ENCODE results near the gene MRPS6. TPM values are rescaled to one million over a fixed set of nuclear protein-coding genes. Genes with fewer than 3 reads are reported as not detected.
A peak's percentile ranks its signal among the peaks of the same experiment; 100 is the strongest.

MRPS6 gene
- total and polyA plus RNA-seq, 2 donors from 2014 or later: 52.3 to 270 TPM

DNA sequence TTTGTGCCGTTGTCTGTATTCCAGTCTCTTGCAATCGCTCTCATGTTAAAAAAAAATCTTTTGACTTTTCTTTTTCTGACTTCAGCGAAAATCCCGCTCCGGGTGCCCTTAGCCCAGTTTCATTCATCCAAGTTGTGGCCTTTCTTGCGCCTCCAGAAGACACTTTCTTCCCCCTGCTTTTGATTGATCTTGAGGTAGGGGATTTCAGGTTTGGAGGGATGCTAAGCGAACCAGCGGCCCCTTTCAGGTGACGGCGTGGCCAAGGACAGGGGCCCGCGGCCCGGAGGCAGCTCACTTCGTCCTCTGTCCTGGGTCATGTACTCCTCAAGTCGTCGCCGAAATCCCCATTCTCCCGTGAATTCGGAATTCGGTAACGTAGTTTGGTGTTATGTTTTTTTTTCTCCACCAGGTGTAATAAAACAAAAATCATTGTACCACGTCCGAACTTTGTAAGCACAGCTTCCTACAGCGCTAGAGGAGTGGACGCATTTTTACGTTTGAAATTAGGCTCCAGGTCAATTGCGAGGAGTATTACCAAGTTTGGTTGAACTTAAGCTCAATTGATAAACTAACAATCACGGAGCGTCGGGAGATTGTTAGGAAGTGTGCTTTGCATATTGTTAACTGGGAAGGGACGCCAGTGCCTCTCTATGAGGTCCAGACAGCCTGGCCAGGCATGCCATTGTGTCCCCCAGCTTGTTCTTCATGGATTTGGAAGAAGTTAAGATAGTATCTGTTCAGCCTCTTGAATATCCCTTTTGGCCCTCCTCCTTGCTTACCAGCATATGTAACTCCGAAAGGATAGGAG lies 1.1 kb downstream of the MRPS6 start:
- FAIRE-seq: no peak
- intact Hi-C loops (cut with DNase I): no loop called here
- H3K9ac ChIP-seq (ENCODE audit: low read length in 3 of 3): peak overlapping the region; percentile 71 to 97 (median 92)
- DNase-seq: peak in 4 of 5 donors; percentile 29 to 61 (median 53)
- peaks cover 0 to 24% (median 14%) of the 10 kb centered on the region in 3 donors for H3K4me1 ChIP-seq (ENCODE audit: control insufficient read depth in 2 of 3, insufficient read depth in 2 of 3, low read depth in 1 of 3, low read length in 3 of 3)
- H3K27me3 ChIP-seq (ENCODE audit: control insufficient read depth, insufficient read depth, low read length): no peaks in the 10 kb centered on the region
- H3K9me3 ChIP-seq (ENCODE audit: control insufficient read depth in 2 of 3, insufficient read depth in 1 of 3, low read length in 3 of 3): no peaks in the 10 kb centered on the region
- peaks cover 0 to 9% (median 0%) of the 10 kb centered on the region in 3 donors for H3K36me3 ChIP-seq (ENCODE audit: control insufficient read depth in 2 of 3, insufficient read depth in 3 of 3, low read length in 3 of 3)
- H3K4me3 ChIP-seq (ENCODE audit: low read length in 3 of 3): peak overlapping the region; percentile 78 to 81 (median 78)
- H3K27ac ChIP-seq (ENCODE audit: low read depth in 2 of 2, low read length in 2 of 2): peak overlapping the region; percentile 83 to 87
- TF ChIP-seq, protein P1, sequence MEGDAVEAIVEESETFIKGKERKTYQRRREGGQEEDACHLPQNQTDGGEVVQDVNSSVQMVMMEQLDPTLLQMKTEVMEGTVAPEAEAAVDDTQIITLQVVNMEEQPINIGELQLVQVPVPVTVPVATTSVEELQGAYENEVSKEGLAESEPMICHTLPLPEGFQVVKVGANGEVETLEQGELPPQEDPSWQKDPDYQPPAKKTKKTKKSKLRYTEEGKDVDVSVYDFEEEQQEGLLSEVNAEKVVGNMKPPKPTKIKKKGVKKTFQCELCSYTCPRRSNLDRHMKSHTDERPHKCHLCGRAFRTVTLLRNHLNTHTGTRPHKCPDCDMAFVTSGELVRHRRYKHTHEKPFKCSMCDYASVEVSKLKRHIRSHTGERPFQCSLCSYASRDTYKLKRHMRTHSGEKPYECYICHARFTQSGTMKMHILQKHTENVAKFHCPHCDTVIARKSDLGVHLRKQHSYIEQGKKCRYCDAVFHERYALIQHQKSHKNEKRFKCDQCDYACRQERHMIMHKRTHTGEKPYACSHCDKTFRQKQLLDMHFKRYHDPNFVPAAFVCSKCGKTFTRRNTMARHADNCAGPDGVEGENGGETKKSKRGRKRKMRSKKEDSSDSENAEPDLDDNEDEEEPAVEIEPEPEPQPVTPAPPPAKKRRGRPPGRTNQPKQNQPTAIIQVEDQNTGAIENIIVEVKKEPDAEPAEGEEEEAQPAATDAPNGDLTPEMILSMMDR (IDR thresholded peaks at IDR 0.05; ENCODE audit: borderline replicate concordance, extremely low read depth, insufficient read depth): no peak

DNA sequence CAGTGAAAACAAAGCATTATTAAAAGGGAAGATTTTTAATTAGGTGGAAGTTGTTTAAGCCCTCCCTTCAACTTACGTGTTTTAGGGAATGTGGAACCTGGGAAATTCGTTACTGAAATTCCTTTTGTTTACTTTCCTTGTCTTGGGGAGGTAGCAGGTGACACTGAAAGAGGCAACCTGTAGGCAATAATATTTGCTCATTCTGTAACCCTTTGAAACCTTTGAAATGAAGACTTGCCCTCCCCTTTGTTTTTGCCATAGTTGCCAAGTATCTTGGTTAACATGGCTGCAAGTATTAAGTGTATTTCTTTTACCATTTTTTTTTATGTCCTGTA lies 1.7 kb downstream of the MRPS6 start:
- no peaks in the 10 kb centered on the region for H3K9me3 ChIP-seq (ENCODE audit: control insufficient read depth in 2 of 3, insufficient read depth in 1 of 3, low read length in 3 of 3)
- H3K4me1 ChIP-seq (ENCODE audit: control insufficient read depth in 2 of 3, insufficient read depth in 2 of 3, low read depth in 1 of 3, low read length in 3 of 3): peaks cover 0 to 24% (median 18%) of the 10 kb centered on the region in 3 donors
- H3K9ac ChIP-seq (ENCODE audit: low read length in 3 of 3): peak overlapping the region; percentile 71 to 97 (median 92)
- H3K36me3 ChIP-seq (ENCODE audit: control insufficient read depth in 2 of 3, insufficient read depth in 3 of 3, low read length in 3 of 3): peaks cover 0 to 9% (median 0%) of the 10 kb centered on the region in 3 donors
- TF ChIP-seq, protein P1 (IDR thresholded peaks at IDR 0.05; ENCODE audit: borderline replicate concordance, extremely low read depth, insufficient read depth): no peak
- no peak for FAIRE-seq
- DNase-seq: no peak
- no peaks in the 10 kb centered on the region for H3K27me3 ChIP-seq (ENCODE audit: control insufficient read depth, insufficient read depth, low read length)
- peak overlapping the region; percentile 78 to 81 (median 78) for H3K4me3 ChIP-seq (ENCODE audit: low read length in 3 of 3)
- intact Hi-C loops (cut with DNase I): no loop called here
- peak overlapping the region; percentile 83 to 87 for H3K27ac ChIP-seq (ENCODE audit: low read depth in 2 of 2, low read length in 2 of 2)

DNA sequence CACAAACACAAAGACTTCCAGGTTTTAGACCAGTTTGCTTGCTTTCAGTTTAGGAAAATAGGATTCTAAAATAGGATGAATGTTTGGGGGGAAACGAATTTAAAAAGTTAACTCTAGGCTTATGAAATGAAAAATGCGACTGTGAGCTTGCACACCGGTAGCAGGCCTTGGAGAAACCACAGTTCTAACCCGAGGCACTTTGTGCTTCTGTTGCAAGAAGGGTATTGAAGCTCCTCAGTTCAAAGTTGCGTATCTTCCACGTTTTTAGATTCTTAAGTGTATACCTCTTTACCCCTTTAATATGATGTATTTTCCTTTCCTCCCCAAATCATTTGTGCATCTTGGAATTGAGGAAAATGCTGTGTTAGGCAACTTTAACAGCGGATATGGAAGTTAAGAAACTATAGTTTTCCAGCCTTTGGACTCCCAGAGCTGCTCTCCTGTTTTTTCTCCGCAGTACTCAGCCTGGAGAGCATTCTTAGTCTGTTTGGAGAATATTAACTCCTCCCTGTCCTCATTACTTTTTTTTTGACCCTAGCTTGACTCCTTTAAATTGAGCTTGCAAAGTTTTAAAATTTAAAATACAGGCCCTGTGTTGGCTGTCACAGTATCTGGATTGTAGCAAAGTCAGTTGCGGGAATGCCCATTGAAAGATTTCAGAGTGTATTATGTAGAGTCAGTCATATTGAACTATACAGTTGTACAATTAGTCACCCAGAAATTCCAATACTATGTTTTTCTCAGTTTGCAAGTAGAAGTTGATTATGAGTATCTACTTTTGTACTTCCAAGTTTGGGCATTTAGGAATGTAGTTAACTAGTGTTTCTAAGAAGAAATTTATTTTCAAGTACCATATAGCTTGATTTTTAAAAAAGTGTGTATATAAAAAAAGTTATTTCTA lies 2.6 kb downstream of the MRPS6 start:
- Histone ChIP-seq H3K9ac (ENCODE audit: low read length in 3 of 3) (peak overlapping the region; percentile 22 to 97 (median 92)), H3K27me3 (ENCODE audit: control insufficient read depth, insufficient read depth, low read length) (no peaks in the 10 kb centered on the region), H3K27ac (ENCODE audit: low read depth in 2 of 2, low read length in 2 of 2) (peak overlapping the region; percentile 83 to 87), H3K4me1 (ENCODE audit: control insufficient read depth in 2 of 3, insufficient read depth in 2 of 3, low read depth in 1 of 3, low read length in 3 of 3) (peaks cover 0 to 31% (median 18%) of the 10 kb centered on the region in 3 donors), H3K4me3 (ENCODE audit: low read length in 3 of 3) (peak overlapping the region; percentile 30 to 78 (median 78)), H3K9me3 (ENCODE audit: control insufficient read depth in 2 of 3, insufficient read depth in 1 of 3, low read length in 3 of 3) (no peaks in the 10 kb centered on the region), H3K36me3 (ENCODE audit: control insufficient read depth in 2 of 3, insufficient read depth in 3 of 3, low read length in 3 of 3) (peaks cover 0 to 9% (median 0%) of the 10 kb centered on the region in 3 donors)
- peak in 1 of 5 donors; percentile 19 for DNase-seq
- TF ChIP-seq, protein P1 (IDR thresholded peaks at IDR 0.05; ENCODE audit: borderline replicate concordance, extremely low read depth, insufficient read depth): no peak
- FAIRE-seq: no peak
- intact Hi-C loops (cut with DNase I): no loop called here
